CD14-positive monocyte (primary cell): ENCODE measurements around the gene EZH1. TPM values are rescaled to one million over a fixed set of nuclear protein-coding genes. Genes with fewer than 3 reads are reported as not detected.

Experiments
- DNase-seq, 3 donors: peaks; one replicate each; pipeline ENCODE4 v3.0.0-alpha.2; 2011 to 2022
- H2AFZ ChIP-seq: 2 replicates; pipeline ENCODE4 v1.6.0; 2012; ENCODE audit warnings: mild to moderate bottlenecking, low read depth, low read length, inconsistent platforms; ENCODE audit not compliant: insufficient read depth, poor library complexity, severe bottlenecking
- H3K27ac ChIP-seq, 2 donors: 1 replicate in 1 of 2; 2 replicates in 1 of 2; pipeline ENCODE4 v1.5.1; 2012 to 2013; ENCODE audit warnings: low read length in 2 of 2, control low read depth in 1 of 2, inconsistent platforms in 1 of 2, low read depth in 1 of 2, mild to moderate bottlenecking in 1 of 2
- H3K27me3 ChIP-seq, 2 donors: one replicate each; pipeline versions ENCODE4 v1.6.0 to v1.6.1; 2011 to 2013; ENCODE audit warnings: low read length in 2 of 2; ENCODE audit not compliant: control insufficient read depth in 2 of 2, insufficient read depth in 2 of 2
- H3K36me3 ChIP-seq, 2 donors: replicated peaks in 1 of 2; 1 replicate in 1 of 2; 2 replicates in 1 of 2; pipeline versions ENCODE4 v1.5.1 to v1.6.1; 2012 to 2013; ENCODE audit warnings: low read length in 2 of 2, control low read depth in 1 of 2, inconsistent platforms in 1 of 2, mild to moderate bottlenecking in 1 of 2; ENCODE audit not compliant: insufficient read depth in 2 of 2, control insufficient read depth in 1 of 2
- H3K4me1 ChIP-seq, 2 donors: 1 replicate in 1 of 2; 2 replicates in 1 of 2; pipeline versions ENCODE4 v1.5.1 to v1.6.1; 2012 to 2013; ENCODE audit warnings: low read length in 2 of 2, control low read depth in 1 of 2, inconsistent platforms in 1 of 2, mild to moderate bottlenecking in 1 of 2, moderate library complexity in 1 of 2; ENCODE audit not compliant: insufficient read depth in 2 of 2, control insufficient read depth in 1 of 2
- H3K4me2 ChIP-seq: replicated peaks from 2 replicates; pipeline ENCODE3; 2012; ENCODE audit warnings: low read length, moderate library complexity, mild to moderate bottlenecking; ENCODE audit not compliant: poor library complexity, severe bottlenecking; ENCODE audit errors: extremely low read depth
- H3K4me3 ChIP-seq, 3 experiments: fragments of 200-600 bp in 1 of 3; sonication (generic) in 1 of 3; replicated peaks in 1 of 3; 1 replicate in 2 of 3; 2 replicates in 1 of 3; pipeline ENCODE4 v1.5.1; 2011 to 2013; ENCODE audit warnings: low read length in 3 of 3, mild to moderate bottlenecking in 3 of 3, control low read depth in 2 of 3, low read depth in 2 of 3, inconsistent platforms in 1 of 3, moderate library complexity in 1 of 3
- H3K79me2 ChIP-seq: 2 replicates; pipeline ENCODE4 v1.6.0; 2012; ENCODE audit warnings: mild to moderate bottlenecking, control low read depth, inconsistent platforms, low read length, moderate library complexity; ENCODE audit not compliant: insufficient read depth
- H3K9ac ChIP-seq: 2 replicates; pipeline ENCODE4 v1.6.0; 2017; ENCODE audit warnings: low read length, mild to moderate bottlenecking; ENCODE audit not compliant: insufficient read depth, poor library complexity, severe bottlenecking
- H3K9me3 ChIP-seq, 2 donors: replicated peaks in 1 of 2; 1 replicate in 1 of 2; 2 replicates in 1 of 2; pipeline versions ENCODE4 v1.5.1 to v1.6.1; 2012 to 2013; ENCODE audit warnings: low read length in 2 of 2, control low read depth in 1 of 2; ENCODE audit not compliant: control insufficient read depth in 1 of 2, insufficient read depth in 1 of 2
- H4K20me1 ChIP-seq: 2 replicates; pipeline ENCODE4 v1.6.0; 2012; ENCODE audit warnings: mild to moderate bottlenecking, low read length, control low read depth, moderate library complexity; ENCODE audit not compliant: insufficient read depth
- H3K27ac Mint-ChIP-seq, 7 donors: one replicate each; pipeline ENCODE4 v1.8.0; 2020; ENCODE audit warnings: mild to moderate bottlenecking in 7 of 7, mixed read lengths in 7 of 7, moderate library complexity in 6 of 7, inconsistent platforms in 2 of 7
- H3K27me3 Mint-ChIP-seq, 3 donors: one replicate each; pipeline ENCODE4 v1.8.0; 2021 to 2022; ENCODE audit warnings: low read depth in 3 of 3, mild to moderate bottlenecking in 3 of 3, mixed read lengths in 3 of 3, moderate library complexity in 3 of 3, inconsistent platforms in 1 of 3
- H3K36me3 Mint-ChIP-seq, 2 donors: one replicate each; pipeline ENCODE4 v1.8.0; 2020; ENCODE audit warnings: mixed read lengths in 2 of 2, inconsistent platforms in 1 of 2, mild to moderate bottlenecking in 1 of 2
- H3K4me1 Mint-ChIP-seq: one replicate; pipeline ENCODE4 v1.8.0; 2020; ENCODE audit warnings: mild to moderate bottlenecking, mixed read lengths
- H3K4me3 Mint-ChIP-seq, 2 donors: one replicate each; pipeline ENCODE4 v1.8.0; 2020; ENCODE audit warnings: mild to moderate bottlenecking in 2 of 2, mixed read lengths in 2 of 2, moderate library complexity in 1 of 2
- H3K9me3 Mint-ChIP-seq, 7 donors: one replicate each; pipeline ENCODE4 v1.8.0; 2020 to 2022; ENCODE audit warnings: mixed read lengths in 7 of 7, mild to moderate bottlenecking in 6 of 7, moderate library complexity in 6 of 7, inconsistent platforms in 2 of 7
- WGBS: methylation state at CpG from one replicate; pipeline ENCODE4 v1.1.5; 2013; ENCODE audit warnings: missing lambda C conversion rate; ENCODE audit not compliant: insufficient coverage; 5-methylcytosine and 5-hydroxymethylcytosine counted together
- intact Hi-C, 2 donors: fragments of 100-400 bp; cut with micrococcal nuclease; formaldehyde crosslinking; loops; one replicate each; pipeline versions ENCODE4 v1.15.0 to v1.15.1; 2023
- polyA plus RNA-seq, 3 donors: library from polyadenylated mRNA; depleted of rRNA in 1 of 3; unstranded in 2 of 3; stranded (reverse) in 1 of 3; fragments of 300-500 nt in 2 of 3; fragments of >200 nt in 1 of 3; fragmentation: Illumina TruSeq in 2 of 3; gene quantifications; 1 replicate in 2 of 3; 2 replicates in 1 of 3; pipeline ENCODE4 v1.2.3, GENCODE V29; 2012 to 2021
- TF ChIP-seq, protein P1 (sequence below): fragments of 200-600 bp; IDR thresholded peaks from one replicate; pipeline ENCODE4 v1.8.0; 2022; ENCODE audit warnings: antibody characterized with exemption, mild to moderate bottlenecking

EZH1 gene
- polyA plus RNA-seq, 3 donors = 12.3 to 169 (median 17.8) TPM

DNA sequence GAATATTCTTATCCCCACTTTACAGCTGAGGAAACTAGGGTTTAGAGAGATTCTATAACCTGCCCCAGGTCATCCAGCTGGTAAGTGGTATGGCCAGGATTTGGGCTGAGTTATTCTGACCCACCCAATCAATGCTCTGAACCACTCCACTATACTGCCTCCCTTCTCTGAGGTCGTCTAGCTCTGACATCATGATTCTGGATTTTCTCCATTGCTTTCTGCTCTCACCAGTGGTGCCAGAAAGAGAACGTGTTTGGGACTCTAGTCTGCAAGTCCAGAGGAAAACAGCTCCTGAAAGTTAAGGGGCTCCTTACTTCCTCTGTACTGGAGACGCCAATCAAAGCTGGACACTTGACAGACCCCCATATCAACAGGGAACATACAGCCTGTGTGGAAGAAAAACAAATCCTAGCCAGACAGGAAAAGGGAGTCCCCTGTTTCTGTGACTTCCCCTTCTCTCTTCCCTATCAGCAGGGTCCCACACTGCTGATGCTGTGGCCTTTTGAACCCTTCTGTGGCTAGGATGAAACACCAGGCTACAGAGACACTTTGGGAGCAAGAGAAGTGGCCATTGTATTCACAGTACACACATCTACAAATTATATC lies 6.0 kb upstream of the EZH1 start:
- Mint-ChIP-seq H3K27ac (peak overlapping the region in 4 of 7 donors; percentile 13 to 83 (median 66)), H3K36me3 (no peaks in the 10 kb centered on the region), H3K9me3 (peaks cover 0 to 1% (median 0%) of the 10 kb centered on the region in 7 donors), H3K4me3 (peak overlapping the region in 1 of 2 donors; percentile 41), H3K27me3 (peaks cover 14 to 34% (median 24%) of the 10 kb centered on the region in 3 donors), H3K4me1 (peaks cover 10% of the 10 kb centered on the region)
- peak overlapping the region in 1 of 3 experiments; percentile 50 for H3K4me3 ChIP-seq
- H3K27ac ChIP-seq = peak overlapping the region in 1 of 2 donors; percentile 36
- TF ChIP-seq, protein P1, sequence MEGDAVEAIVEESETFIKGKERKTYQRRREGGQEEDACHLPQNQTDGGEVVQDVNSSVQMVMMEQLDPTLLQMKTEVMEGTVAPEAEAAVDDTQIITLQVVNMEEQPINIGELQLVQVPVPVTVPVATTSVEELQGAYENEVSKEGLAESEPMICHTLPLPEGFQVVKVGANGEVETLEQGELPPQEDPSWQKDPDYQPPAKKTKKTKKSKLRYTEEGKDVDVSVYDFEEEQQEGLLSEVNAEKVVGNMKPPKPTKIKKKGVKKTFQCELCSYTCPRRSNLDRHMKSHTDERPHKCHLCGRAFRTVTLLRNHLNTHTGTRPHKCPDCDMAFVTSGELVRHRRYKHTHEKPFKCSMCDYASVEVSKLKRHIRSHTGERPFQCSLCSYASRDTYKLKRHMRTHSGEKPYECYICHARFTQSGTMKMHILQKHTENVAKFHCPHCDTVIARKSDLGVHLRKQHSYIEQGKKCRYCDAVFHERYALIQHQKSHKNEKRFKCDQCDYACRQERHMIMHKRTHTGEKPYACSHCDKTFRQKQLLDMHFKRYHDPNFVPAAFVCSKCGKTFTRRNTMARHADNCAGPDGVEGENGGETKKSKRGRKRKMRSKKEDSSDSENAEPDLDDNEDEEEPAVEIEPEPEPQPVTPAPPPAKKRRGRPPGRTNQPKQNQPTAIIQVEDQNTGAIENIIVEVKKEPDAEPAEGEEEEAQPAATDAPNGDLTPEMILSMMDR = no peak
- peaks cover 0 to 6% of the 10 kb centered on the region in 2 donors for H3K27me3 ChIP-seq
- no peaks in the 10 kb centered on the region for H3K36me3 ChIP-seq
- DNase-seq = peak; percentile 27 to 54 (median 38)
- peaks cover 17 to 18% of the 10 kb centered on the region in 2 donors for H3K4me1 ChIP-seq
- H3K79me2 ChIP-seq = no peaks in the 10 kb centered on the region
- H3K9ac ChIP-seq = no peak overlapping the region
- no peaks in the 10 kb centered on the region for H3K9me3 ChIP-seq
- intact Hi-C loops = no loop called here
- H4K20me1 ChIP-seq = no peaks in the 10 kb centered on the region
- H2AFZ ChIP-seq = no peak overlapping the region
- no CpG with 5 or more reads among the region's 3 CpGs for WGBS
- H3K4me2 ChIP-seq = peak overlapping the region; percentile 47

DNA sequence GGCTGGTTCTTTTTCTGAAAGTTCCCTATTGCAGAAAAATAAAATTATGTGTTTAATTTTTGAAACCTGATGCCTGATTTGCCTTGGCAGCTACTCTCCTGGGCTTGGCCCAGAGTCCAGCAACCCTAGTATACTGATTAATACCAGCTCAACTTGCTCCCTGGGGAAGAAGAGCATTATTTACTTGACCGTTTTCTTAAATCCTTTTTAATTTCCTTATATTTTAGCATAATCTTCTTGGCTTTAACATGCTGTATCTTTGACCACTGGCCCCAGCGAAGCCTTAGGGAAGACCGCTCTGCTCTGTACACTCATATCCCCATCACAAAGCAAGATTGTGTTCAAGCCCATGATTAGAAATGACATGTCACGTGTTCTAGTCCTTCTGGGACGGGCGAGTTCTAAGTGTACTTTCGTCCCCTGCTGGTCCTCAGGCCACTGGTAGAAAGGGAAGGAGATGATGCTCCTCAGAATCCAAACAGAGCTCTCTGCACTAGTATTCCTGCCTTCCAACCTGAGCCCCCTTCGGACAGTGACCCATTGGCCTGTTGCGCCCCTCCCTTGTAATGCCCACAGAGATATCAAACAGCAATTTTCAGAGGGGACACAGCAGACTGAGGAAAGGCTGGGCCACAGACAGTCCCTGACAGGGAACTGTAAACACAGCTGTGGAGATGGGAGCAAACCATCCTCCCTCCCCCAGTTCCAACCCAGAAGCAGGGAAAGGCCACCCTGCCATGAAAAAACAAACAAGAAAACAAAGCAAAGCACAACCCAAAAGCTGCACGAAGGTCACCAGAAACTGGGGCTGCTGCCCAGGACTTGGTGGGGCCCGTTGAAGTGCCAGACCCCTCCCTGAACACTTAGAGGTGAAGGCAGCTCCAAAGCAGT lies 4.3 kb upstream of the EZH1 start:
- H3K27ac Mint-ChIP-seq = peak overlapping the region in 1 of 7 donors; percentile 47
- H3K27me3 Mint-ChIP-seq = peaks cover 14 to 26% (median 23%) of the 10 kb centered on the region in 3 donors
- no peak overlapping the region for H3K4me3 Mint-ChIP-seq
- Histone ChIP-seq H3K9ac (no peak overlapping the region), H3K4me3 (no peak overlapping the region), H3K27ac (no peak overlapping the region), H3K9me3 (no peaks in the 10 kb centered on the region), H2AFZ (no peak overlapping the region), H4K20me1 (no peaks in the 10 kb centered on the region), H3K4me2 (no peak overlapping the region), H3K79me2 (peaks cover 6% of the 10 kb centered on the region), H3K27me3 (peaks cover 0 to 8% of the 10 kb centered on the region in 2 donors), H3K36me3 (no peaks in the 10 kb centered on the region), H3K4me1 (peaks cover 25 to 27% of the 10 kb centered on the region in 2 donors)
- DNase-seq = no peak
- TF ChIP-seq, protein P1 = no peak
- WGBS = 96% methylated on average over 7 of the region's 11 CpGs
- H3K4me1 Mint-ChIP-seq = peaks cover 16% of the 10 kb centered on the region
- H3K9me3 Mint-ChIP-seq = peaks cover 0 to 3% (median 0%) of the 10 kb centered on the region in 7 donors
- intact Hi-C loops = no loop called here
- H3K36me3 Mint-ChIP-seq = no peaks in the 10 kb centered on the region
